Measurements from ENCODE around the gene CCDC71L. TPM values are rescaled to one million over a fixed set of nuclear protein-coding genes. Genes with fewer than 3 reads are reported as not detected.

The CCDC71L gene
- total RNA-seq, 1 experiment from 2014 or later: 6.0 TPM

GRCh38 chr7:106640368-106641141 is 20.4 kb downstream of the CCDC71L start:
- Histone ChIP-seq H3K9me3 (ENCODE audit: control insufficient read depth, insufficient read depth, low read depth, low read length) (no peaks in the 10 kb centered on the region), H3K4me3 (ENCODE audit: low read depth in 2 of 2, low read length in 2 of 2) (no peak overlapping the region), H3K36me3 (ENCODE audit: control insufficient read depth, insufficient read depth, low read length) (no peaks in the 10 kb centered on the region), H3K27me3 (ENCODE audit: control insufficient read depth, insufficient read depth, low read length) (no peaks in the 10 kb centered on the region), H3K4me1 (ENCODE audit: control insufficient read depth, insufficient read depth, low read length) (no peaks in the 10 kb centered on the region), H3K27ac (ENCODE audit: low read length) (no peak overlapping the region)
- DNase-seq (ENCODE audit: low read depth, low spot score): no peak
- in situ Hi-C loops (cut with HindIII; ENCODE audit: low pct_unique_long_range_greater_than_20kb, low sequenced_read_pairs): no loop called here
- intact Hi-C loops (cut with micrococcal nuclease; ENCODE audit: unreplicated experiment): no loop called here
- ATAC-seq: no peak
- ChIA-PET CTCF (no interaction called here), POLR2A (no interaction called here)
- TF ChIP-seq SIN3A (IDR thresholded peaks at IDR 0.05; ENCODE audit: borderline replicate concordance, insufficient read depth, low read depth, low read length): no peak
- TF ChIP-seq CTCF (IDR thresholded peaks at IDR 0.05): no peak
- no peak for TF ChIP-seq TCF7L2 (IDR thresholded peaks at IDR 0.05; ENCODE audit: low read depth, low read length)
- no peak for TF ChIP-seq POLR2AphosphoS5 (IDR thresholded peaks at IDR 0.05; ENCODE audit: low read depth, low read length)
- TF ChIP-seq REST (IDR thresholded peaks at IDR 0.05; ENCODE audit: insufficient read depth in 1 of 2, low read depth in 2 of 2, low read length in 1 of 2): no peak
- no TSS peak for BruUV-seq (replicated peaks)

- H3K27me3 ChIP-seq (ENCODE audit: control insufficient read depth, insufficient read depth, low read length): no peaks in the 10 kb centered on the region
- H3K4me3 ChIP-seq (ENCODE audit: low read depth in 2 of 2, low read length in 2 of 2): no peak overlapping the region
- no peak overlapping the region for H3K27ac ChIP-seq (ENCODE audit: low read length)
- ChIA-PET CTCF (no interaction called here), POLR2A (no interaction called here)
- ATAC-seq (no peak), DNase-seq (ENCODE audit: low read depth, low spot score) (no peak)
- no peaks in the 10 kb centered on the region for H3K9me3 ChIP-seq (ENCODE audit: control insufficient read depth, insufficient read depth, low read depth, low read length)
- no peaks in the 10 kb centered on the region for H3K4me1 ChIP-seq (ENCODE audit: control insufficient read depth, insufficient read depth, low read length)
- in situ Hi-C loops (cut with HindIII; ENCODE audit: low pct_unique_long_range_greater_than_20kb, low sequenced_read_pairs): no loop called here
- no peaks in the 10 kb centered on the region for H3K36me3 ChIP-seq (ENCODE audit: control insufficient read depth, insufficient read depth, low read length)
- intact Hi-C loops (cut with micrococcal nuclease; ENCODE audit: unreplicated experiment): no loop called here
- TF ChIP-seq CTCF (IDR thresholded peaks at IDR 0.05): no peak
- no TSS peak for BruUV-seq (replicated peaks)
Measured at GRCh38 chr7:106639476-106640334, 21.3 kb downstream of the CCDC71L start.
